AML-193 (cell line): Measurements from ENCODE around the gene NLN.
A peak's percentile ranks its signal among the peaks of the same experiment; 100 is the strongest.
"Not testable (repeated sequence)": the region's sequence is repeated elsewhere in the genome, so short reads cannot be mapped to it uniquely, and the experiment has no call there.

ENCODE experiments used
- DNase-seq, 2 experiments: peaks; one replicate each; lab custom pipeline; 2025; lab: John Stamatoyannopoulos, UW

Gene NLN

DNA sequence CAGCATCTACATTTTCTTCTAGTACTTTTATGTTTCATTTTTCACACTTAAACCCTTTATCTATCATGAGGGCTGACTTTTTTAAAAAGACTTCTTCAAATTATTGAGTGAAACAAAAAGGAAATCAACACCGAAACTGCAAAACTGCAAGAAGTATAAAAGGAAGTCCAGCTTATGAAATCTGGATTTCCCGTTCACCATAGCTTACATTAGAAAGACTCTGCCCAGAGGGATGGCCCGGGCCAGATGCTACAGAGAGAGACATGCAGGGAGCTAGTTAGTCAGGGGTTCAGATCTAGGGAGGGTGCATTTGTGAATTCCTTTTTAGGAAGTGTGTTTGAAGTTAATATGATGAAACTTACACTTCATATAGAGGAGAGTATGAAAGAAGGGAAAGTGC lies 10.0 kb downstream of the NLN start:
- peak; percentile 42 to 49 for DNase-seq

DNA sequence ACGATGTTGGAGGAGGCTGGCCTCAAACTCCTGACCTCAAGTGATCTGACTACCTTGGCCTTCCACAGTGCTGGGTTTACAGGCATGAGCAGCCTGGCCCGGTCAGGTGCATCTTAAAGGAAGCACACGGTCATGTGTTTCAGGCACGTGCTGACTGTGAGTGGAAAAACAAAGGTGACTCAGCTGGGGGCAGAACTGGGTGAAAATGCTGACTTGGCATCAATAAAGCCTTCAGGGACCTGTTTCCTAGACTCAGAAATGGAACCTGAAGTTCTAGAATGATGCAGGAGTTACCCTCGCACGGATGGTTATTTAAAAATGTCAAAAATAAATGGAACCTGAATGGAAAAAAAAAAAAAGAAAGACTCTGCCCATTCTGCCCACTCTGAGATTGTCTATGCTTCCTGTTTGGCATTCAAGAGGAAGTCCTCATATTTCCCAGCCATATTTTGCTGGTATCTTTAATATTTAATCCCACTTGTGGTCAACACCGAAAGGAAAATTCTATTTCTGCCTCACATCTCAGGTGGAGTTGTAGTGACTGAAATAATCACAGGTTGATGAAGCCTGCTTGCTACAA lies 12.3 kb downstream of the NLN start:
- DNase-seq, result not testable (repeated sequence)

DNA sequence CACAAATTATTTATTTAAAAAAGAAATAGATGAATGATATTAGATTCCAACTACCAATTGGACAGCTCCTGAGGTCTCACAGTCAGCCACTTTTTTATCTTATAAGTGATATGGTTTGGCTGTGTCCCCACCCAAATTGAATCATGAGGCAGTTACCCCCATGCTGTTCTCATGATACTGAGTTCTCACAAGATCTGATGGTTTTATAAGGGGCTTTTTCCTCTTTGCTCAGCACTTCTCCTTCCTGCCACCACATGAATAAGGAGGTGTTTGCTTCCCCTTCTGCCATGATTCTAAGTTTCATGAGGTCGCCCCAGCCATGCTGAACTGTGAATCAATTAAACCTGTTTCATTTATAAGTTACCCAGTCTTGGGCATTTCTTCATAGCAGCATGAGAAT lies 12.9 kb downstream of the NLN start:
- DNase-seq, result no peak

DNA sequence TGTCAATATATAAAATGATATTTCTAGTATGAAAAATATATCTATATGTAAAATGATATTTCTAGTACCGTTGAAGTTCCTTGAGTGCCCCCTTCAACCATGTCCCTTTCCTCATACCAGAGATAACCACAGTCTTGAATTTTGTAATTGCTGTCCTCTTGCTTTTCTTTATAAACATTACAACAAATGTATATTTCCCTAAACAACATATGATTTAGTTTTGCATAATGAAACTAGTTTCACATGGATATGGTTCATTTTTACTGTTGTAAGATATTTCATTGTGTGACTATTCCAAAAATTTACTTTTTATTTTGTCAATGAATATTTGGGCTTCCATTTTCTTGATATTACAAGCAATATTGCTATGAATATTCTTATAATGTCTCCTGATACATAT lies 14.0 kb downstream of the NLN start:
- no peak for DNase-seq

DNA sequence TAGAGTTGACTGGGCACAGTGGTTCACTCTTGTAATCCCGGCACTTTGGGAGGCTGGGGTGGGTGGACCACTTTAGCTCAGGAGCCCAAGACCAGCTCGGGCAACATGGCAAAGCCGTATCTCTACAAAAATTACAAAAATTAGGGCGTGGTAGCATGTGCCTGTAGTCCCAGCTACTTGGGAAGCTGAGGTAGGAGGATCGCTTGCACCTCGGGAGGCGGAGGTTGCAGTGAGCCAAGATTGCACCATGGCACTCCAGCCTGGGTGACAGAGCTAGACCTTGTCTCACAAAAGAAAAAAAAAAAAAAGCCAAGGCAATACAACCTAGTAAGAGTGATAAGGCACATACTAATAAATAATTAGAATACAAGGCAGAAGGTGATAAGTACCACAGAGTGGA lies 15.8 kb downstream of the NLN start:
- DNase-seq, result no peak

DNA sequence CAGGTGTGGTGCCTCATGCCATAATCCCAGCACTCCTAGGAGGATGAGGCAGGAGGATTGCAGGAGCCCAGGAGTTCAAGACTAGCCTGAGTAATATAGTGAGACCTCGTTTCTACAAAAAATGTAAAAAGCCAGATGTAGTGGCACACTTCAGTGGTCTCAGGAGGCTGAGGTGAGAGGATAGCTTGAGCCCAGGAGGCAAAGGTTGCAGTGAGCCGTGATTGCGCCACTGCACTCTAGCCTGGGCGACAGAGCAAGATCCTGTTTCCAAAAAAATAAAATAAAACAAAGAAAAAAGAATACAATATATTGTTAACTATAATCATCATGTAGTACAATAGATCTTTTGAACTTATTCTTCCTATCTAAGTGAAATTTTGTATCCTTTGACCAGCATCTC lies 16.3 kb downstream of the NLN start:
- DNase-seq, result no peak

DNA sequence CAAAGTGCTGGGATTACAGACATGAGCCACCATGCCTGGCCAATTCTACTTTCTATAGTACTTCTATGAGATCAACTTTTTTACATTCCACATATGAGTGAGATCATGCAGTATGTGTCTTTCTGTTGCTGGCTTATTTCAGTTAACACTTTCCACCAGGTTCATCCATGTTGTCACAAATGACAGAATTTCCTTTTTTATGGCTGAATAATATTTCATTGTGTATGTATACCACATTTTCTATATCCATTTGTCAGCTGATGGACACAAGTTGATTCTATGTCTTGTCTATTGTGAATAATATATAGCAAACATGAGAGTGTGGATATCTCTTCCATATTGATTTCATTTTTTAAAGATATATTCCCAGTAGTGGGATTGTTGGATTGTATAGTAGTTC lies 17.2 kb downstream of the NLN start:
- no peak for DNase-seq

DNA sequence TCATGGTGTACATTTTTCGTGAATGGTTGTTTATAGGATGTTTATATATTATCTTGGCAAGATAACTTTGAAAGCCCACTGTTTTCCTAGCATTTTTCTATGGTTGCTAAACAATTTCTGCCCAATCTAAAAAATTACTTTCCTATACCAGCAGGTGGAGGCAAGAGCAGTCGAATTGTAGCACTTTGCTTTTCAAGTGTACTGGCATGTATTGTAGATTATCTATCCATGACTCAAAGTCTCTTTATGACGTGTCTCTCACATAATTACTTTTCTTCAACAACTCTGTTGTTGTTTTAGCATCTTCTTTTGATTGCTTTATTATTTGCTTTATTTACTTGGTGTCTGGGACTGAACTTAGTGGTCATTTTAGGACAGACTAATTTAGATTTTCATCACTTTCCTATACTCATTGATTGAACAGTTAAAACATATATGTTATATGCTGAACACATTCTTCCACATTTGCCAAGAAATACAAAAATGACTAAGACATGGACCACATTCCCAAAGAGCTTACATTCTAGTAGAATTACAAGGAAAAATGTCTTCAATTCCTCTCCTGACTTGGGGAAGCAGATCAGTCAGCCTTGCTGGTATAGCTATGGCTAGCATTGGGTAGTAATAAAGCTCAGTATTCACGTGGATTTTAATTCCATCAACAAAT lies 20.7 kb downstream of the NLN start:
- peak; percentile 52 to 64 for DNase-seq

DNA sequence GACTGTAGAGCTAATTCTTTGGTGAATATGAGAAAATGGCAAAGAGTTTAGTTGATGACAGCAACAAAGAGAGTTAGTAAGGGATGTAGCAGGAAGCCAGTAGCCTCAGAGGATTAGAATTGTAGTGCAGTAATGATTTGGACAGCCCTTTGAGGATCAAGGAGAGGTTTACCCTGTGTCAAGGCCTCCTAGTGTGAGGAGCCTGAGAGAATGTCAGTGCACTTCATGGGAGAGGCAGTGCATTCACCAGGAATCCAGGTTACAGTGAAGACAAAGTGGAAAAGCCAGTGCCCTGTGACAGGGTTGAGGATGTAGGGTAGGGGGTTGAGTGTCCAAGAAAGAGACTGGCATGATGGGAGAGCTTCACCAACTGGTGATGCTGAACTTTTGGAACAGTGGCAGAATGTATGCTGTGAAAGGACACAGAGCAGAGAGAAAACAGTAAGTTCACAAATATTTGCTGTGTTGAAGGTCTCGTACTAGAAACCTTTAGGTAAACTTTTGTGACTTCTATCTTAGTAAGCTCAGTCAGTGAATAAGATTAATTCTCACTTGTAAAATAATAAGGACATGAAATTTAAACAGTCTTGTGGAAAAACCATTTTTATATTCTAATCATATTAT lies 27.3 kb downstream of the NLN start:
- no peak for DNase-seq

DNA sequence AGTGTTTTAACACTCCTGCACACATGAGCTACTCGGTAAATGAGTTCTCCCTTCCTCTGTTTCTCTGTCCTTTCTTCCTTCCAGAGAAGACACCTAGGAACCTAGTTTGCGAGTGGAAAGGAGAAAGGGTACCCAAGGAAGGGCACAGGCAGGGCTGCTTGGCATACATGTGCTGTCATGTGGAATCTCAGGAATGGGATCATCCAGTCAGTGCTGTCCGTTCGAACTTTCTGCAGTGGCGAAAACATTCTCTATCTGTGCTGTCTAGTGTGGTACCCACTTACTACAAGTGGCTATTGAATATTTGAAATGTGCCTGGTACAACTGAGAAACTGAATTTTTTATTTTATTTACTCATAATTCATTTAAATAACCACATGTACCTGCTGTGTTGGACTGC lies 28.0 kb downstream of the NLN start:
- DNase-seq, result no peak

DNA sequence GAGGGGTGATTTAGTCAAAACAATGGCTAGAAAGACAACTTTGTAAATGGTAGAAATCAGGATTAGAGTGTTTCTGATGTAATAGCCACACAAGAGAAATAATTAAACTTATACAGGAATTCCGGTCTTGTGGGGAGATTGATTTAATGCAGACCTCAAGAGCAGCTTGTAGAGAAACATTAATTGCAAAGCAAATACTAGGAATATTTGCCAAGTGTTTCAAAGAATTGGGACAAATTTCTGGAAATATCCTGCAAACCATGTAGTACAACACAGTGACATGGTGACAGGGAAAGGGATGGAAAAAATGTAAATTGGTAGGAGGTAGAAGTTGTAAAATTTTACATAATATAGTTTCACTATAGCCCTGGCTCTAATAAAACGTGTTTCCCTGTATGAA lies 28.9 kb downstream of the NLN start:
- no peak for DNase-seq

DNA sequence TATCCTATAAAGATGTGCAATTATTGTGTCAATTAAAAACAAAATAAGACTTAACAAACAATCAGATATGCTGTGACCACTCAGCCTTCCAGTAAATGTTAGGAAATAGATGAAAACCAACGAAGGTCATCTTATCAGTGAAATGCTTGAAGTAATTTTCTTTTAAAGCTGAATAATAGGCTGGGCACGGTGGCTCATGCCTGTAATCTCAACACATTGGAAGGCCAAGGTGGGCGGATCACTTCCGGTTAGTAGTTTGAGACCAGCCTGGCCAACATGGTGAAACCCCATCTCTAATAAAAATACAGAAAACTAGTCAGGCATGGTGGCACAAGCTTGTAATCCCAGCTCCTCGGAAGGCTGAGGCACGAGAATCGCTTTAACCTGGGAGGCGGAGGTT lies 31.2 kb downstream of the NLN start:
- no peak for DNase-seq

DNA sequence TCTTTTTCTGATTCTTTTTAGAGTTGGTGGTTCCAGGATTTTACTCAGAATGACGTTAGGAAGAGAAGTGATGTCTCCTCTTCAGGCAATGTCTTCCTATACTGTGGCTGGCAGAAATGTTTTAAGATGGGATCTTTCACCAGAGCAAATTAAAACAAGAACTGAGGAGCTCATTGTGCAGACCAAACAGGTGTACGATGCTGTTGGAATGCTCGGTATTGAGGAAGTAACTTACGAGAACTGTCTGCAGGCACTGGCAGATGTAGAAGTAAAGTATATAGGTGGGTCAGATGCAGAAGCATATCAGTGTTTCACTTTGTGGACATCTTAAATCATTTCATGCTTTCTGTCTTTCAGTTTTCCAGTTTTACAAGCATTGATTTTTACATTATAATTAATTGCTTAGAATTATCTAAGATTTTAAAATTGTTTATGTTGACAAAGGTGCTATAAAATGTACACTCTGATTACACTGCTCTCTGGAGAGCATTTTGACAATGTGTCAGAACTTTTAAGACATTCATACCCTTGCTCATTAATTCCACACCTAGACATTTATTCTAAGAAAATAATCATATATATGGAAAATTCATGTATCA lies 36.6 kb downstream of the NLN start:
- no peak for DNase-seq

DNA sequence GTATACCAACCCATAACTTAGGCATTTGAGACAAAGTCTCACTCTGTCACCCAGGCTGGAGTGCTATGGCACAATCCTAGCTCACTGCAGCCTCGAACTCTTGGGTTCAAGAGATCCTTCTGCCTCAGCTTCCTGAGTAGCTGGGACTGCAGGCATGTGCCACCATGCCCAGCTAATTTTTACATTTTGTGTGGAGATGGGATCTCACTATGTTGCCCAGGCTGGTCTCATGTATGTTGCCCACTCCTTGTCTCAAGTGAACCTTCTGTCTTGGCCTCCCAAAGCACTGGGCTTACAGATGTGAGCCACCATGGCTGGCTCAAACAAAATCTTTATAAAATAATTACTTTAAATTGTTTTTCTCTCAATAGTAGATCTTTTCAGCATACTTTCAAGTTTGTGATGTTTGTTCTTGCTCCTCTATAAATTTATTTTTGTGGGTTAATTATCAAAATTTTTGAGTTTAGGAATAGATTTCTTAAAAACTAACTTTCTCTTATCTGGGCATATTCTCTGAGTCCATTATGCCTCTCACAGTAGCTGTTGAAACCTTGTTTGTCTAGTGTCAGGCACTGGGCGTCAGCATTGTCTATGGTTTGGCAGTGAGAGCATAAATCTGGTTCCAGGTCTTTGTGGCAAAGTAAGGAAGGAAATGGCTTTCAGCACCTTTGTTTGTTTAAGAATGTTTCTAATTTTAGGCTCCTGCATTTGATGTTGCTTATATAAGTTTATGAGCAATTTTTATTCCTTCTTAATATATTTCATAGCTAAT lies 38.7 kb downstream of the NLN start:
- DNase-seq, result no peak

DNA sequence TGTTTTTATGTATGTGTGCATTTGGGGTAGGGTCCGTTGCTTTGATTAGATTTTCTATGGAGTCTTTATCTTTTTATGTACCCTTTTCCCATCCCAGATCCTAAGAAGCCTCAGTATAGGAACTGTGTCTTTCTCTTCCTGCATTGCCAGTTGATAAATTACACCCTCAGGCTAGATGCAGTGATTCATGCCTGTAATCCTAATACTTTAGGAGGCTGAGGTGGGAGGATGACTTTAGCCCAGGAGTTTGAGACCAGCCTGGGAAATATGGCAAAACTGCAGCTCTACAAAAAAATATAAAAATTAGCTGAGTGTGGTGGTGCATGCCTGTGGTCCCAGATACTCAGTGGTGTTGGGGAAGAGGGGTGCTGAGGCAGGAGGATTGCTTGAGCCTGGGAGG lies 40.2 kb downstream of the NLN start:
- no peak for DNase-seq

DNA sequence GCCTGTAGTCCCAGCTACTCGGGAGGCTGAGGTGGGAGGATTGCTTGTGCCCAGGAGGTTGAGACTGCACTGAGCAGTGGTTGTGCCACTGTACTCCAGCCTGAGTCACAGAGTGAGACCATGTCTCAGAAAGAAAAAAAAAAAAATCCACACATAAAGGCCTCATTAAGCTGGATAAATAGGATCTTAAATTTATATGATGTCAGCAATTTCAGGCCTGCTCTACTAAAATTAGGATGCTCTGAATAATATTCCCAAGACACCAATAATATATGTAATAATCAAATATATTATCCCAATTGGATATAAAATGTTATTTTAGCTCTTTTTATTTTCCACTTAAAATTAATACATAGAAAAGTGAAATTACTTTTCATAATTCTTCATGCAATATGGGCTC lies 43.6 kb downstream of the NLN start:
- DNase-seq, result no peak

DNA sequence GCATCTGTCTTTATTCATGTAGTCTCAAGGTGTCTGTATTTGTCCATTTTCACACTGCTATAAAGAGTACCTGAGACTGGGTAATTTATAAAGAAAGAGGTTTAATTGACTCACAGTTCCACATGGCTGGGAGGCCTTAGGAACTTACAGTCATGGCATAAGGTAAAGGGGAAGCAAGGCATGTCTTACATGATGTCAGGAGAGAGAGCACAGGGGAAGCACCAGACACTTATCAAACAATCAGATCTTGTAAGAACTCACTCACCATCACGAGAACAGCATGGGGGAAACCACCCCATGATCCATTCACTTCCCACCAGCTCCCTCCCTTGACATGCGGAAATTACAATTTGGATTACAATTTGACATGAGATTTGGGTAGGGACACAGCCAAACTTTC lies 44.2 kb downstream of the NLN start:
- no peak for DNase-seq

DNA sequence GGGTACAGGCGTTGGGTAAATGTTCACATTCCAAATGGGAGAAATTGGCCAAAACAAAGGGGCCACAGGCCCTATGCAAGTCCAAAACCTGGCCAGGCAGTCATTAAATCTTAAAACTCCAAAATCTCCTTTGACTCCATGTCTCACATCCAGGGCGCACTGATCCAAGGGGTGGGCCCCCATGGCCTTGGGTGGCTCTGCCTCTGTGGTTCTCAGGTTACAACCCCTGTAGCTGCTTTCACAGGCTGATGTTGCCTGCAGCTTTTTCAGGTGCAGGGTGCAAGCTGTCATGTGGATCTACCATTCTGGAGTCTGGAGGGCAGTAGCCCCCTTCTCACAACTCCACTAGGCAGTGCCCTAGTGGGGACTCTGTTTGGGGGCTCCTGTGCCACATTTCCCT lies 44.8 kb downstream of the NLN start:
- no peak for DNase-seq

DNA sequence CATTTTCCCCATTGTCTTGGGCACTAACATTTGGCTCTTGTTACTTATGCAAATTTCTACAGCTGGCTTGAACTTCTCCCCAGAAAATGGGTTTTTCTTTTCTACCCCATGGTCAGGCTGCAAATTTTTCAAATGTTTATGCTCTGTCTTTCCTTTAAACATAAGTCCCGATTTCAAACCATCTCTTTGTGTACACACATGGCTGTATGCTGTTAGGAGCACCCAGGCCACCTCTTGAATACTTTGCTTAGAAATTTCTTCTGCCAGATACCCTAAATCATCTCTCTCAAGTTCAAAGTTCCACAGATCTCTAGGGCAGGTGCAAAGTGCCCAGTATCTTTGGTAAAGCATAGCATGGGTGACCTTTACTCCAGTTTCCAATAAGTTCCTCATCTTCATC lies 45.6 kb downstream of the NLN start:
- DNase-seq, result no peak

DNA sequence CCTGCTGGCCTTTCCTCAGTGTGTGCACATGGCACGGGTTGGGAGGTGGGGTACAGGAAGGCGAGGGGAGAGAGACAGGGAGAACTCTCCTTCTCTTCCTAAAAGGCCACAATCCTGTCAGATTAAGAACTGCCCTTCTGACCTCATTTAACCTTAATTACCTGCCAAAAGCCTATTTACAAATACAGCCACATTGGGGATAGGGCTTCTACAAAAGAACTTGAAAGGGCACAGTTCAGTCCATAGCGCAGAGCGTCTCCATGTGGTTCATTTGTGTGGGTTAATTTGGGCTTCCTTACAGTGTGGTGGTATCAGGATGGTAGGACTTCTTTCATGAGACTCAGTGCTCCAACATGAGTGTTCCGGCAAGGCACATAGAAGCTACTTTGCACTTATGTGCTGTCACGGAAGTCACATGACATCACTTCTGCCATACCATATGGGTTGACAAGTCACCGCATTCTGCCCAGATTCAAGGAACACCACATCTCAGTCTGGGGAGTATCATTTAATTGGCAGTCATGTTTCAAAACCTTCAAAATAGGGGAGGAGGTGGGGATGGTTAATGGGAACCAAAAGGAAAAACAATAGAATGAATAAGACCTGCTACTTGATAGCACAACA lies 46.8 kb downstream of the NLN start:
- no peak for DNase-seq

DNA sequence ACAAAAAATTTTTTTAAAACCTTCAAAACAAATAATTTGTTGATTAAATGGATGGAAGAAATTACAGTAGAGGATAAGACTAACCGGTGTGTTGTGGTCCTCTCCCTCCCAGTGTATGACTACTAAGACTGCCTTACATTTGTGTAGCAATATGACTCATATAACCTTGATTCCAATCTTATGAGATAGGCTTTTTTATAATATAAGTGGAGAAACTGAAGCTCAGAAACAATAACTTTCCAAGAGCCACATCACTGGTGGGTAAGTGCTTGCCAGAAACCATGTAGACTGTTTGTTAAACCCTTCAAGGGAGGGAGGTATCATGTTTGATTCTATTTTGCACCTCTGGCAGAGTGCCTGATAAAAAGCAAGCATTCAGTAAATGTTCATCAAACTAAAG lies 47.5 kb downstream of the NLN start:
- DNase-seq, result no peak

DNA sequence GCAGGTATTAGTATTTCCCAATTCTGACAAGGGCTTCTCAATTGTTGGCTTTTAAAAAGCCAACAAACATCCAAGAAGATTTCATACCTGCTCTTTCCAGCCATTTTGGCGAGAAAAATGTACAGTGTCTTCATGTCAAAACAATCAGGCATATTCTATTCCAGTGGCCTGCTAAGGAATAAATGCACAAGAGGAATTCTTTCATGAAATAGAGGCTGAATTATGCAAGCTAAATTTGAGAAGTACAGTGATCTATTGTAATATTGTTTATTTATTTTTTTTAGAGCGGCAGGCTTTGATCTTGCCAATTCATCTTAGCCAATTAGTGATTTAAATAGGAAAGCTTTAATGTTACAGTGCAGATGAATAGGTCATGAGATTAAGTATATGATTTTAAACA lies 49.3 kb downstream of the NLN start:
- no peak for DNase-seq
